Activated CD8-positive, alpha-beta memory T cell treated with anti-CD3 and anti-CD28 coated beads, Interleukin-2, amount 50 U/mL, for 1 hour (primary cell): Measurements from ENCODE around the gene ARL2BP.
"Not testable (repeated sequence)": the region's sequence is repeated elsewhere in the genome, so short reads cannot be mapped to it uniquely, and the experiment has no call there.

Experiments
- DNase-seq: peaks from one replicate; pipeline ENCODE4 v3.0.0-alpha.2; 2020; ENCODE audit errors: extremely low read depth

The ARL2BP gene

GRCh38 chr16:57263541-57264351, 18.7 kb downstream of the ARL2BP start:
- no peak for DNase-seq

GRCh38 chr16:57264381-57264780, 19.3 kb downstream of the ARL2BP start:
- DNase-seq: no peak

- no peak for DNase-seq
These were observed 19.9 kb downstream of the ARL2BP start for GRCh38 chr16:57264950-57265371.

GRCh38 chr16:57265850-57266530, 20.9 kb downstream of the ARL2BP start:
- no peak for DNase-seq

- DNase-seq: no peak
These were observed 21.6 kb downstream of the ARL2BP start for GRCh38 chr16:57266531-57267260.

GRCh38 chr16:57267343-57267742, 22.3 kb downstream of the ARL2BP start:
- not testable (repeated sequence) for DNase-seq

GRCh38 chr16:57268804-57269800, 24.0 kb downstream of the ARL2BP start:
- DNase-seq: no peak

- no peak for DNase-seq
These were observed 25.4 kb downstream of the ARL2BP start for GRCh38 chr16:57270221-57271062.

GRCh38 chr16:57271063-57271345, 25.9 kb downstream of the ARL2BP start:
- no peak for DNase-seq

GRCh38 chr16:57271867-57272495, 26.9 kb downstream of the ARL2BP start:
- no peak for DNase-seq

GRCh38 chr16:57273359-57273758, 28.3 kb downstream of the ARL2BP start:
- DNase-seq: no peak

- no peak for DNase-seq
These were observed 28.8 kb downstream of the ARL2BP start for GRCh38 chr16:57273826-57274225.

GRCh38 chr16:57275946-57276345, 30.9 kb downstream of the ARL2BP start:
- DNase-seq: not testable (repeated sequence)

- no peak for DNase-seq
These were observed 31.5 kb downstream of the ARL2BP start for GRCh38 chr16:57276596-57276995.

GRCh38 chr16:57277586-57277985, 32.5 kb downstream of the ARL2BP start:
- no peak for DNase-seq

- no peak for DNase-seq
These were observed 33.4 kb downstream of the ARL2BP start for GRCh38 chr16:57278494-57278893.

- DNase-seq: no peak
These were observed 35.0 kb downstream of the ARL2BP start for GRCh38 chr16:57279780-57280638.

- DNase-seq: no peak
These were observed 36.7 kb downstream of the ARL2BP start for GRCh38 chr16:57281791-57282190.
